Raji (cell line): ENCODE data around the gene TRPV5.

ENCODE experiments used
- POLR2A ChIP-seq: IDR thresholded peaks from 2 replicates; pipeline ENCODE4 v1.6.1; 2011; ENCODE audit warnings: low read depth, low read length, control low read depth; ENCODE audit not compliant: insufficient read depth

Gene TRPV5

GRCh38 chr7:142865766-142866165, 67.8 kb downstream of the TRPV5 start:
- no peak for TF ChIP-seq POLR2A

DNA sequence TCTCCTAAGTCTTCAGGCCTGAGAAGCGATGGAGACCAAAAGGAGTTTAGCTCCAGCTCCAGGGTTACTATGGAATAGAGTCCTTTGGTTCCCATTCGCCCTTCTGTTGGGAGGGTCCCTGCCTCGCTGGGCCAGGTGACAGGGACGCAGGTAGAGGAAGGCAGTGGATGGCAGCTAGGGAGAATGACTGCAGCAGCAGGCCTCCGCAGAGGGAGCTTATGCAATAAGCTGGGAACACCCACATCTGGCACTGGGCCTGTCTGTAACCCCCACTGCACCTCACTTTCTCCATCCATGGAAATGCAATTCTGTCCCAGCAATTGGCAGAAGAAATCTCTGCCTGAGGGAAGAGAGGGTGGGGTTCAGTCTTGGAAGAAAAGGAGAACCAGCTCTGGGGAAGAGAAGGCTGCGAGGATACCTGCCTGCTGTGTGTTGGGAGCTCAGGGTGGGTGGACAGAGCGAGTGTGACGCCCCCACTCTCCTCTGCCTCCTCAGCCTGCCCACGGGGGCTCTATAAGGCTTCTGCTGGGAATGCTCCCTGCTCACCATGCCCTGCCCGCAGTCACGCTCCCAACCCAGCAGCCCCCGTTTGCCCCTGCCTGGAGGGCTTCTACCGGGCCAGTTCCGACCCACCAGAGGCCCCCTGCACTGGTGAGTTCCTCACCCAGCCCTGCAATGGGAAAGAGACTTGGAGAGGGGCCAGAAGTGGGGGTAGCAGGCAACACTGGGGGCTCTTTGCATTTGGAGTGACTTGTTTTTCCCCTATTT, 68.4 kb downstream of the TRPV5 start:
- TF ChIP-seq POLR2A = no peak

DNA sequence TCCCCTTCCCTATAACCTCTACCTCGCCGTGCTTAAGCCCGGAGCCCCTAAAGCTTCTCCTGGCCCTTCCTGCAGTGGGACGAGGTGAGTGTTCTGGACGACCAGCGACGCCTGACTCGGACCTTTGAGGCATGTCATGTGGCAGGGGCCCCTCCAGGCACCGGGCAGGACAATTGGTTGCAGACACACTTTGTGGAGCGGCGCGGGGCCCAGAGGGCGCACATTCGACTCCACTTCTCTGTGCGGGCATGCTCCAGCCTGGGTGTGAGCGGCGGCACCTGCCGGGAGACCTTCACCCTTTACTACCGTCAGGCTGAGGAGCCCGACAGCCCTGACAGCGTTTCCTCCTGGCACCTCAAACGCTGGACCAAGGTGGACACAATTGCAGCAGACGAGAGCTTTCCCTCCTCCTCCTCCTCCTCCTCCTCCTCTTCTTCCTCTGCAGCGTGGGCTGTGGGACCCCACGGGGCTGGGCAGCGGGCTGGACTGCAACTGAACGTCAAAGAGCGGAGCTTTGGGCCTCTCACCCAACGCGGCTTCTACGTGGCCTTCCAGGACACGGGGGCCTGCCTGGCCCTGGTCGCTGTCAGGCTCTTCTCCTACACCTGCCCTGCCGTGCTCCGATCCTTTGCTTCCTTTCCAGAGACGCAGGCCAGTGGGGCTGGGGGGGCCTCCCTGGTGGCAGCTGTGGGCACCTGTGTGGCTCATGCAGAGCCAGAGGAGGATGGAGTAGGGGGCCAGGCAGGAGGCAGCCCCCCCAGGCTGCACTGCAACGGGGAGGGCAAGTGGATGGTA, 69.5 kb downstream of the TRPV5 start:
- TF ChIP-seq POLR2A = no peak

DNA sequence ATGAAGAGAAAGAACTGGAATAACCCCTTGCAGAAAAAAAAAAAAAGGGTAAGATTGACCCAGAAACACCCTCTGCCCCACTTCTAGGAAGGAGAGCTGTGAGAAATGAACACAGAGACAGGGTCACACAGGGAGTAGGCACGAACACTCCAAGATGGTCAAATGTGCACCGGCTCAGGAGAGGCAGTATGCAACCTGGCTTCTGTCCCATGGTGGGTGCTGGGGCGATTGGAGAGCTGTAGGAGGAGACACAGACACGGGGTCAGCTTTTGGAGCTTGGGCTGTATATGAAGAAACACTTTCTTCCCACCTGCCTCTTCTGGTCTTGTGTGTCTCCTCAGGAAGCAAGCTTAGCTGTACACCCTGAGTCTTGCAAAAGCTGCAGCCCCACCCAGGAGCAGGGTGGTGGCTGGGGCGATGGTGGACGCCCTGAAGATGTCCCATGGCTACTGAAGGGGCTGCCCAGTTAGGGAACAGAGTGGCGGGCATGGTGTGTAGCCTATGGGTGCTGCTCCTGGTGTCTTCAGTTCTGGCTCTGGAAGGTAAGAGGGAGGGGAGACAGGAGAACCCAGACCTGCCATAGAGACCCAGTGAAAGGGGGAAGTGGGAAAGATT, 70.7 kb downstream of the TRPV5 start:
- TF ChIP-seq POLR2A = no peak

- TF ChIP-seq POLR2A = no peak
These were observed 71.2 kb downstream of the TRPV5 start for GRCh38 chr7:142862351-142862750.

DNA sequence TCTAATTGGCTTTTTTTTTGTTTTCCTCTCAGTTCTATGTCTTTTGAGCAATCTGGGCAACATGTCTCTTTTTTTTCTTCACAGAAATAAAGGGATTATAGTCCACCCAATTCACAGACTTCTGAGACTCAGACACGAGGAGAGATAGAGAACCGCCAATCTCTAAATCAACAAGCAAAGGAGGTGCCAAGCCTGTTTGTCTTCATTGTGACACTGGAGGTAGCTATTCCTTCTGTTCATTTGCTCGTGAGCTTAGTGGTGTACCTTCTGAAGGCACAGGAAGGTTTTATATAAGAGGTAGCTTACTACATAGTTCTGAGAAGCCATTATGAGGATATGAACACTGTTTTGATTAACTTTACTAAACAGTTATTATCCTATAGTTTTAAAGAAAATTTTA, 72.6 kb downstream of the TRPV5 start:
- TF ChIP-seq POLR2A = no peak

DNA sequence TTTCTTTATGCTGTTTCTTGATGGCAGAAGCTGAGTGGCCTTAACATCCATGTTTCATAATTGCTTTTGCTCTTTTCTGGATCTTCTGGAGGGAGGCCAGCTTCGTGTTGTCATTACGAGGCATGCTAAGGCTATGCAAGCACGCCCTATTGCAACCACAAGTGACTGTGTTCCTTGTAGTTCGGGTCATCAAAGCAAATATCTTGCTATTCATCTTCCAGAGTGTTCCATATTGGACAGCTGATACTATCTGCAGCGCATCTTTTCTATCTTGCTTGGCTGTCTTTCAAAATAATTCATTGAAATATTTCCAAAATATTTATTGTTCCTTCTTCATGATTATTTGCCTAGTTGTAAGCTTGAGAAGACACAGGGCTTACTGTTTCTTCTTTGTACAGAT, 73.7 kb downstream of the TRPV5 start:
- TF ChIP-seq POLR2A = no peak

GRCh38 chr7:142859411-142859810, 74.1 kb downstream of the TRPV5 start:
- TF ChIP-seq POLR2A = no peak
